GM12801 (cell line): ENCODE measurements around the gene MANSC4.

Experiments used
- TF ChIP-seq, protein P1 (sequence below): IDR thresholded peaks from one replicate; pipeline ENCODE4 v1.5.1; 2011; ENCODE audit warnings: control low read depth; ENCODE audit not compliant: insufficient read length; ENCODE audit errors: extremely low read depth

MANSC4 gene

DNA sequence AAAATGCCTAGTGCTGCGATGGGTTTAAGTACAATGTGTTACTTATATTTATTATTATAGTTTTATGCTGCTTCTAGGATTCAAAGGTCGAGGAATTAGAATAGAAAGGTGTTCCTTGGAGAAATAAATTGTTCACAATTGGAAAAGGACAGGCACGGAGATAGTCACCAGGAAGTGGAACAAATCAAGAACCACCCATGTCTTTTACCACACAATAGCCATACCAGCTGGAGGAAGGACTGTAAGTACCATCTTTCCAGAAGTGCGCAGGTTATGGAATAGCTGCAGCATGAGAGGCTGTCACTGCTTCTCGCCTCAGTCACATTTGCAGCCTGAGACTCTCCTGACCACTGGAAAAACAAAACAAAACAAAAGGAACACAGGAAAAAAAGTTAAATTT is 40.5 kb upstream of the MANSC4 start:
- TF ChIP-seq, protein P1, sequence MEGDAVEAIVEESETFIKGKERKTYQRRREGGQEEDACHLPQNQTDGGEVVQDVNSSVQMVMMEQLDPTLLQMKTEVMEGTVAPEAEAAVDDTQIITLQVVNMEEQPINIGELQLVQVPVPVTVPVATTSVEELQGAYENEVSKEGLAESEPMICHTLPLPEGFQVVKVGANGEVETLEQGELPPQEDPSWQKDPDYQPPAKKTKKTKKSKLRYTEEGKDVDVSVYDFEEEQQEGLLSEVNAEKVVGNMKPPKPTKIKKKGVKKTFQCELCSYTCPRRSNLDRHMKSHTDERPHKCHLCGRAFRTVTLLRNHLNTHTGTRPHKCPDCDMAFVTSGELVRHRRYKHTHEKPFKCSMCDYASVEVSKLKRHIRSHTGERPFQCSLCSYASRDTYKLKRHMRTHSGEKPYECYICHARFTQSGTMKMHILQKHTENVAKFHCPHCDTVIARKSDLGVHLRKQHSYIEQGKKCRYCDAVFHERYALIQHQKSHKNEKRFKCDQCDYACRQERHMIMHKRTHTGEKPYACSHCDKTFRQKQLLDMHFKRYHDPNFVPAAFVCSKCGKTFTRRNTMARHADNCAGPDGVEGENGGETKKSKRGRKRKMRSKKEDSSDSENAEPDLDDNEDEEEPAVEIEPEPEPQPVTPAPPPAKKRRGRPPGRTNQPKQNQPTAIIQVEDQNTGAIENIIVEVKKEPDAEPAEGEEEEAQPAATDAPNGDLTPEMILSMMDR = no peak

DNA sequence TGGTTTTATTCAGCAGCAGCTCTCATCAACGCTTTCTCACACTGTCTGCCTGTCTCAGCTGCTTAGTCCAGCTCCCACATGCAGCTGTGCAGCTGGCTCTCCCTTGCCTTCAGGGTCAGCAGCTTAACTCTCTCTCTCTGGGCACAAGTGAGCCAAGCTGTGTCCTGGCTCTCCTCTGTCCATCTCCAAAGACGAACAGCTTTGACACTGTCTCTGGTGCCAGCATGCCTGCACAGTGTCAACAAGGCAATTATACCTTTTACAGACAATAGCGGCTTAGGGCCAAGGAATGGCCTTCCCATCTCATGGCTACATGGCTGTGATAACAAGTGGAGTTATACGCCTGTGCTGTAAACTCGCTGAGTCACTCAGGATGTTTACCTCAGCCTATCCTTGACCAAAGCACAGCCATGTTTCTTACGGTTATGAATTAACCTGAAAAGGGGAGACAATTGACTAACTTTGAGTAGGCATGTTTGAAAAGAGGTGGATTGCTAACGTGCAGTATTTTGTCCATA is 38.4 kb upstream of the MANSC4 start:
- TF ChIP-seq, protein P1 = no peak

DNA sequence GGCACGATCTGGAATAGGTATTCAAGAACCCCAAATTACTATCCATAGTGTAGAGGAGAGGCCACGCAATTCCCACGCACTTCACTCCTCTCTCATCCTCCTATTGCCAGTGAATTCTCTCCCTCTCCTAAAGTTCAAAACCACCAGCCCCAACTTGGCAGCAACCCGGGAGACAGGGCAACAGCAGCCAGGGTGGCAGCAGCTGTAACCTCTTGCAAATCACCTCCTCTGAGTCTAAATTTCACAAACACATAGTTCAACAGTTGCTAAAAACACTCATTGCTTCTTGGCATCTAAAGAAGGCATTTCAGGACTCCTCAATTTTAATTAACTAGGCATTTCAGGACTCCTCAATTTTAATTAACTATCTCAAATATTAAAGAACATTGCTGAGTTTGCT is 37.7 kb upstream of the MANSC4 start:
- TF ChIP-seq, protein P1 = no peak

DNA sequence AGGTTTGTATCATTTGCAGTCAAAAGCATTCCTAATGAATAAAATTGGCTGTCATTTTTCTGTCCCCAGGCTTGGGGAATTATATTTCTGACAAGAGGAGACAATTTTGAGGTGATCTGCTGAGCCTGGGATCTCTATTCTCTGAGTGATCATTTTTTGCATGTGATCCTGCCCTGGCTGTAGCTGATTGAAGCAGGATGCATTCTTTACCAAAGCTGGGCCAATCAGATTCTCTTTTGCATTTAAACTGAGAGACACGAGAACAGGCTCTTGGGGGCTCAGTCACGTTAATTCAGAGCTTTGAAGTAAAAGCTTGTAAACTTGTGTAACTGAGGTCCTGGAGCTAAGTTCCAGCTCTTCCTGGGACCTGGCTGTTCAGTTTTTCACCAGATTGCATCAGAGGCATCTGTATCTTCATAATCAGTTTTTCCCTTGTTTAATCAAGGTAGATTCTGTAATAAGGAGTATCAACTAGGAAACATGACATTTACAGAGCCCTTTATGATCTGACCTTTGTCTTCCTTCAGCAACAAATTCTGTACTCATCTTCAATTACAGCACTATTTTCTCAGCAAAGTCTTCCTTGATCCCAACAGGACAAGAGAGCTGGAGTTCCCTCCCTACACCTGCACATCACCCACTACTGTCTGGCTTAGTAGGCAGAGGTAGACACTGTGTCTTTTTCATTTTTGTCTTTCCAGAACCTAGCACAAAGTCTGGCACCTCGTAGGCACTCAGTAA is 35.0 kb upstream of the MANSC4 start:
- TF ChIP-seq, protein P1 = no peak

DNA sequence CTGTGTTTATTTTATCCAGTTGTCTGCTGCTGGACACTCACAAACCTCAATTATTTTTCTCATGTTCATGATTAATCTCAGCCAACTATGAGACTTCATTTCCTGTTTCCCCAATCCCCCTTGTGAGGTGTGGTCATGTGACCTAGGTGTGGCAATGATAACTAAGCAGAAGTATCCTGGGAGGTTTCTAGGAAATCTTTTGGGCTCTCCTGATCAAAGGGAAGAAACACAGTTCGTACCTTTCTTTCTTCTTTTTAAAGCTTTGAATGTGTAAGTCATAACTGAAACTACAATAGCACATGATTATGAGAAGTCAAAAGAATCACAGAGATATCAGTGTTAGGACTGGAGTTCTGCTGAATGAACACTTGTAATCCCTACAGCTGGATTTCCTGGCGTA is 34.4 kb upstream of the MANSC4 start:
- TF ChIP-seq, protein P1 = no peak

DNA sequence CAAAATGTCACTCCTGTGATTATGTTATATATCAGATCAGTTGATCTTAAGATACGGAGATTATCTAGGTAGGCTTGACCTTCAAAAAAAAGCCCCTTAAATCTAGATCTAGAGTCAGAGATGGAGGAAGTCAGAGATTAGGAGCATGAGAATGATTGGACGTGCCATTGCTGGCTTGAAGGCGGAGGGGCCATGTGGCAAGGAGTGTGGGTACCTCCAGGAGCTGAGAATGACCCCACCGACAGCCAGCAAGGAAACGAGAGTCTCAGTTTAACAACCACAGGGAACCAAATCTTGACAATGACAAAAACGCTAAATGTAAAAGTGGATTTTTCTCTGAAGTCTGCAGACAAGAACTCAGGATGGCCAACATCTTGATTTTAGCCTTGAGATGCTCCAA is 32.5 kb upstream of the MANSC4 start:
- TF ChIP-seq, protein P1 = no peak

DNA sequence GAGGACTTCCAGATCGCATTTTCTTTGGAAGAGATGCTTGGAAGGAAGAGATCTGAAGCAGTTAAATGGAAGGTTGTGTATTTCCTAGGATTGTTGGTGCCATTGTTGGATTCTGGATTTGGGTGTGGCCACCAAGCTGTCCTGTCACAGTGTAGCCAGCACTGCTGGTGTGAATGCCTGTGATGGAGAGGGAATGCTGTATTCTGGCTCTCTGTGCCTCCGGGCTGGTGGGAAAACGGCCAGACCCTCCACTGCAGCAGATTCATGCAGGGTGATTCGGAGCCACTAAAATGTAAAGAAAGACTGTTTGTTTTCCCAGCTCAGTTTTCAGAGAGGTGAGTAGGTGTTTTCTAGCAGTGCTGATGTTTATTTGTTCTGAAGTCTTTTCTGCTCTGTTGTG is 30.7 kb upstream of the MANSC4 start:
- TF ChIP-seq, protein P1 = no peak
